Astrocyte (in vitro differentiated cells and primary cell): Measurements from ENCODE around the gene COQ5.

Experiments
- EZH2 ChIP-seq: IDR thresholded peaks from 2 replicates; pipeline ENCODE4 v1.6.1; 2012; ENCODE audit warnings: mild to moderate bottlenecking, low read length, inconsistent platforms; ENCODE audit not compliant: insufficient read depth
- TF ChIP-seq, protein P1 (sequence below): IDR thresholded peaks from 2 replicates; pipeline ENCODE4 v1.5.1; 2011; ENCODE audit warnings: low read depth, mild to moderate bottlenecking, inconsistent platforms, low read length, moderate library complexity; ENCODE audit not compliant: insufficient read depth

DNA sequence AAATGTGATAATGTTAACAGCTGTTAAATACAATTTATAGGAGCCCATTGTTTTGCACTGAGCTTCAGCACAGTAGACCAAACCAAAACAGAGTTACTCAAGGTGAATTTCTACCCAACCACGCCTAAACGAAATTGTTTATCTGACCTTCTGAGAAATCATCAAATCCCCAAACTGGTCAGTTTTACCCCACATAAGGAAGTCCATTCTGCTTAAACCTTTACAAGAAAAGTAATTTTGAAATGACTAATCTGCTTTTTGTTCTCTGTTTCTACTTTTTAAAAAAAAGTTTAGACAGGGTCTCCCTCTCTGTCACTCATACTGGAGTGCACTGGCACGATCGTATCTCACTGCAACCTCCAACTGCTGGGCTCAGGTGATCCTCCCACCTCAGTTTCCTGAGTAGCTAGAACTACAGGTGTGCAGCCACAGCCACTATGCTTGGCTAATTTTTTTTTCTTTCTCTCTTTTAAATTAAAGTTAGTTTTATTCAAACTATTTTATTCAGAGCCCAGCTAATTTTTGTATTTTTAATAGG is 3.8 kb upstream of the COQ5 start:
- no peak for TF ChIP-seq EZH2
- TF ChIP-seq, protein P1, sequence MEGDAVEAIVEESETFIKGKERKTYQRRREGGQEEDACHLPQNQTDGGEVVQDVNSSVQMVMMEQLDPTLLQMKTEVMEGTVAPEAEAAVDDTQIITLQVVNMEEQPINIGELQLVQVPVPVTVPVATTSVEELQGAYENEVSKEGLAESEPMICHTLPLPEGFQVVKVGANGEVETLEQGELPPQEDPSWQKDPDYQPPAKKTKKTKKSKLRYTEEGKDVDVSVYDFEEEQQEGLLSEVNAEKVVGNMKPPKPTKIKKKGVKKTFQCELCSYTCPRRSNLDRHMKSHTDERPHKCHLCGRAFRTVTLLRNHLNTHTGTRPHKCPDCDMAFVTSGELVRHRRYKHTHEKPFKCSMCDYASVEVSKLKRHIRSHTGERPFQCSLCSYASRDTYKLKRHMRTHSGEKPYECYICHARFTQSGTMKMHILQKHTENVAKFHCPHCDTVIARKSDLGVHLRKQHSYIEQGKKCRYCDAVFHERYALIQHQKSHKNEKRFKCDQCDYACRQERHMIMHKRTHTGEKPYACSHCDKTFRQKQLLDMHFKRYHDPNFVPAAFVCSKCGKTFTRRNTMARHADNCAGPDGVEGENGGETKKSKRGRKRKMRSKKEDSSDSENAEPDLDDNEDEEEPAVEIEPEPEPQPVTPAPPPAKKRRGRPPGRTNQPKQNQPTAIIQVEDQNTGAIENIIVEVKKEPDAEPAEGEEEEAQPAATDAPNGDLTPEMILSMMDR: no peak
